Activated naive CD4-positive, alpha-beta T cell treated with anti-CD3 and anti-CD28 coated beads, Interleukin-2, amount 10 ng/mL, durations not matched to agents 7 days and 5 days (primary cell): ENCODE results near the gene PMPCA.
"Not testable (repeated sequence)": the region's sequence is repeated elsewhere in the genome, so short reads cannot be mapped to it uniquely, and the experiment has no call there.

ENCODE experiments used
- CTCF ChIA-PET: fragments of 350-600 bp; sonication (Branson Sonifier 250); formaldehyde crosslinking; loops from one replicate; lab custom pipeline; 2021; ENCODE audit warnings: antibody characterized with exemption; lab: Charles Lee
- DNase-seq: peaks from one replicate; pipeline ENCODE4 v3.0.0-alpha.2; 2020
- H3K27ac Mint-ChIP-seq: one replicate; pipeline ENCODE4 v1.8.0; 2021; ENCODE audit warnings: mild to moderate bottlenecking, moderate library complexity, mixed read lengths
- H3K27me3 Mint-ChIP-seq: one replicate; pipeline ENCODE4 v1.8.0; 2021; ENCODE audit warnings: mild to moderate bottlenecking, mixed read lengths
- H3K36me3 Mint-ChIP-seq: one replicate; pipeline ENCODE4 v1.8.0; 2021; ENCODE audit warnings: mixed read lengths
- H3K4me1 Mint-ChIP-seq: one replicate; pipeline ENCODE4 v1.8.0; 2021; ENCODE audit warnings: mixed read lengths
- H3K4me3 Mint-ChIP-seq: one replicate; pipeline ENCODE4 v1.8.0; 2021; ENCODE audit warnings: mild to moderate bottlenecking, moderate library complexity, mixed read lengths
- H3K9me3 Mint-ChIP-seq: one replicate; pipeline ENCODE4 v1.8.0; 2021; ENCODE audit warnings: mixed read lengths

PMPCA gene

GRCh38 chr9:136405481-136405880 lies 5.0 kb upstream of the PMPCA start:
- CTCF ChIA-PET = no interaction called here
- H3K9me3 Mint-ChIP-seq = no peaks in the 10 kb centered on the region
- H3K27me3 Mint-ChIP-seq = no peaks in the 10 kb centered on the region
- H3K27ac Mint-ChIP-seq = peak overlapping the region; percentile 88
- peaks cover 57% of the 10 kb centered on the region for H3K36me3 Mint-ChIP-seq
- DNase-seq = no peak
- peaks cover 82% of the 10 kb centered on the region for H3K4me1 Mint-ChIP-seq
- no peak overlapping the region for H3K4me3 Mint-ChIP-seq

GRCh38 chr9:136405904-136406303 lies 4.6 kb upstream of the PMPCA start:
- DNase-seq, H3K4me3 Mint-ChIP-seq, CTCF ChIA-PET, H3K27me3 Mint-ChIP-seq, H3K9me3 Mint-ChIP-seq, H3K27ac Mint-ChIP-seq: not testable (repeated sequence)
- Mint-ChIP-seq H3K4me1 (peaks cover 81% of the 10 kb centered on the region), H3K36me3 (peaks cover 57% of the 10 kb centered on the region)

GRCh38 chr9:136407061-136407460 lies 3.4 kb upstream of the PMPCA start:
- DNase-seq, H3K9me3 Mint-ChIP-seq, H3K27me3 Mint-ChIP-seq, CTCF ChIA-PET, H3K4me3 Mint-ChIP-seq, H3K27ac Mint-ChIP-seq: not testable (repeated sequence)
- Mint-ChIP-seq H3K4me1 (peaks cover 83% of the 10 kb centered on the region), H3K36me3 (peaks cover 52% of the 10 kb centered on the region)

GRCh38 chr9:136407911-136408310 lies 2.5 kb upstream of the PMPCA start:
- peaks cover 79% of the 10 kb centered on the region for H3K4me1 Mint-ChIP-seq
- peak overlapping the region; percentile 21 for H3K4me3 Mint-ChIP-seq
- no peak overlapping the region for H3K27ac Mint-ChIP-seq
- H3K36me3 Mint-ChIP-seq = peaks cover 49% of the 10 kb centered on the region
- peak; percentile 28 for DNase-seq
- H3K27me3 Mint-ChIP-seq = no peaks in the 10 kb centered on the region
- CTCF ChIA-PET = no interaction called here
- H3K9me3 Mint-ChIP-seq = no peaks in the 10 kb centered on the region

- Mint-ChIP-seq H3K4me1 (peaks cover 68% of the 10 kb centered on the region), H3K27ac (peak overlapping the region; percentile 89), H3K36me3 (peaks cover 50% of the 10 kb centered on the region), H3K27me3 (no peaks in the 10 kb centered on the region), H3K9me3 (no peaks in the 10 kb centered on the region), H3K4me3 (peak overlapping the region; percentile 87)
- peak; percentile 55 for DNase-seq
- CTCF ChIA-PET = interaction anchor here (1.0 kb wide), 1 partner anchor 9 kb away, joined by 5 read pairs; the partner anchor contains the start of gene SNAPC4
These were observed 652 bp upstream of the PMPCA start for GRCh38 chr9:136409557-136410455.

GRCh38 chr9:136411378-136411777 lies 920 bp downstream of the PMPCA start:
- Mint-ChIP-seq H3K4me3 (peak overlapping the region; percentile 87), H3K27me3 (no peaks in the 10 kb centered on the region), H3K4me1 (peaks cover 56% of the 10 kb centered on the region), H3K27ac (peak overlapping the region; percentile 92), H3K9me3 (no peaks in the 10 kb centered on the region), H3K36me3 (peaks cover 40% of the 10 kb centered on the region)
- CTCF ChIA-PET = no interaction called here
- DNase-seq = no peak

GRCh38 chr9:136412962-136413361 lies 2.5 kb downstream of the PMPCA start:
- peaks cover 45% of the 10 kb centered on the region for H3K4me1 Mint-ChIP-seq
- no peaks in the 10 kb centered on the region for H3K27me3 Mint-ChIP-seq
- DNase-seq = no peak
- peaks cover 38% of the 10 kb centered on the region for H3K36me3 Mint-ChIP-seq
- CTCF ChIA-PET = interaction anchor here (1.1 kb wide), 1 partner anchor 12 kb away, joined by 3 read pairs; no protein-coding TSS in a partner anchor
- H3K9me3 Mint-ChIP-seq = no peaks in the 10 kb centered on the region
- H3K4me3 Mint-ChIP-seq = no peak overlapping the region
- H3K27ac Mint-ChIP-seq = no peak overlapping the region

- no peaks in the 10 kb centered on the region for H3K27me3 Mint-ChIP-seq
- H3K36me3 Mint-ChIP-seq = peaks cover 40% of the 10 kb centered on the region
These were observed 6.0 kb downstream of the PMPCA start for GRCh38 chr9:136416427-136416826.

GRCh38 chr9:136416914-136417313 lies 6.5 kb downstream of the PMPCA start:
- H3K27ac Mint-ChIP-seq = no peak overlapping the region
- no peak for DNase-seq
- CTCF ChIA-PET = no interaction called here
- no peaks in the 10 kb centered on the region for H3K9me3 Mint-ChIP-seq
- H3K4me3 Mint-ChIP-seq = no peak overlapping the region
- peaks cover 39% of the 10 kb centered on the region for H3K36me3 Mint-ChIP-seq
- H3K27me3 Mint-ChIP-seq = no peaks in the 10 kb centered on the region
- peaks cover 11% of the 10 kb centered on the region for H3K4me1 Mint-ChIP-seq

More at GRCh38 chr9:136416427-136416826, 6.0 kb downstream of the PMPCA start:
- Mint-ChIP-seq H3K4me3 (no peak overlapping the region), H3K9me3 (no peaks in the 10 kb centered on the region), H3K4me1 (peaks cover 16% of the 10 kb centered on the region), H3K27ac (no peak overlapping the region)
- no peak for DNase-seq
- CTCF ChIA-PET = no interaction called here

- Mint-ChIP-seq H3K27me3 (no peaks in the 10 kb centered on the region), H3K36me3 (peaks cover 34% of the 10 kb centered on the region), H3K4me1 (peaks cover 4% of the 10 kb centered on the region), H3K9me3 (no peaks in the 10 kb centered on the region), H3K27ac (no peak overlapping the region), H3K4me3 (no peak overlapping the region)
- CTCF ChIA-PET = interaction anchor here (0.7 kb wide), 1 partner anchor 584 kb away, joined by 3 read pairs; no protein-coding TSS in a partner anchor
- DNase-seq = no peak
These were observed 8.0 kb downstream of the PMPCA start for GRCh38 chr9:136418182-136419091.

GRCh38 chr9:136419092-136419420 lies 8.6 kb downstream of the PMPCA start:
- no peaks in the 10 kb centered on the region for H3K9me3 Mint-ChIP-seq
- peaks cover 30% of the 10 kb centered on the region for H3K36me3 Mint-ChIP-seq
- no peak for DNase-seq
- no peak overlapping the region for H3K4me3 Mint-ChIP-seq
- no peak overlapping the region for H3K27ac Mint-ChIP-seq
- no peaks in the 10 kb centered on the region for H3K4me1 Mint-ChIP-seq
- CTCF ChIA-PET = no interaction called here
- no peaks in the 10 kb centered on the region for H3K27me3 Mint-ChIP-seq

- CTCF ChIA-PET = no interaction called here
- Mint-ChIP-seq H3K27ac (no peak overlapping the region), H3K4me3 (no peak overlapping the region), H3K4me1 (no peaks in the 10 kb centered on the region), H3K9me3 (no peaks in the 10 kb centered on the region), H3K36me3 (peaks cover 29% of the 10 kb centered on the region), H3K27me3 (no peaks in the 10 kb centered on the region)
- DNase-seq = no peak
These were observed 11.3 kb downstream of the PMPCA start for GRCh38 chr9:136421791-136422190.

GRCh38 chr9:136422876-136423275 lies 12.4 kb downstream of the PMPCA start:
- Mint-ChIP-seq H3K36me3 (peaks cover 25% of the 10 kb centered on the region), H3K4me3 (no peak overlapping the region), H3K4me1 (no peaks in the 10 kb centered on the region), H3K9me3 (no peaks in the 10 kb centered on the region), H3K27me3 (no peaks in the 10 kb centered on the region), H3K27ac (no peak overlapping the region)
- CTCF ChIA-PET = no interaction called here
- no peak for DNase-seq

- no peak overlapping the region for H3K4me3 Mint-ChIP-seq
- peaks cover 23% of the 10 kb centered on the region for H3K36me3 Mint-ChIP-seq
- no peaks in the 10 kb centered on the region for H3K9me3 Mint-ChIP-seq
- no peak for DNase-seq
- H3K27me3 Mint-ChIP-seq = no peaks in the 10 kb centered on the region
- no peak overlapping the region for H3K27ac Mint-ChIP-seq
- CTCF ChIA-PET = interaction anchor here (1.0 kb wide), 1 partner anchor 17 kb away, joined by 3 read pairs; no protein-coding TSS in a partner anchor
- H3K4me1 Mint-ChIP-seq = no peaks in the 10 kb centered on the region
These were observed 13.1 kb downstream of the PMPCA start for GRCh38 chr9:136423432-136424146.
